Naive B cell (primary cell): Measurements from ENCODE around the gene FBXO17. TPM values are rescaled to one million over a fixed set of nuclear protein-coding genes. Genes with fewer than 3 reads are reported as not detected.
A peak's percentile ranks its signal among the peaks of the same experiment; 100 is the strongest.
"Not testable (repeated sequence)": the region's sequence is repeated elsewhere in the genome, so short reads cannot be mapped to it uniquely, and the experiment has no call there.

Source experiments
- ATAC-seq, 2 donors: fragments of 150-1000 bp; cut with Tn5 transposase; 2 replicates each; pipeline ENCODE4 v1.10.0; 2021; ENCODE audit warnings: low read depth in 2 of 2, mild to moderate bottlenecking in 2 of 2, moderate library complexity in 2 of 2
- DNase-seq: peaks from one replicate; pipeline ENCODE4 v3.0.0; 2022
- H3K27ac Mint-ChIP-seq, 6 donors: one replicate each; pipeline ENCODE4 v1.8.0; 2020 to 2022; ENCODE audit warnings: mild to moderate bottlenecking in 6 of 6, mixed read lengths in 6 of 6, moderate library complexity in 5 of 6, inconsistent platforms in 2 of 6
- H3K27me3 Mint-ChIP-seq, 3 donors: one replicate each; pipeline ENCODE4 v1.8.0; 2021 to 2022; ENCODE audit warnings: mixed read lengths in 3 of 3, mild to moderate bottlenecking in 1 of 3
- H3K36me3 Mint-ChIP-seq, 2 donors: one replicate each; pipeline ENCODE4 v1.8.0; 2020 to 2022; ENCODE audit warnings: mixed read lengths in 2 of 2, inconsistent platforms in 1 of 2, mild to moderate bottlenecking in 1 of 2
- H3K4me1 Mint-ChIP-seq, 3 donors: one replicate each; pipeline ENCODE4 v1.8.0; 2020 to 2022; ENCODE audit warnings: mixed read lengths in 3 of 3, inconsistent platforms in 1 of 3, mild to moderate bottlenecking in 1 of 3, moderate library complexity in 1 of 3
- H3K4me3 Mint-ChIP-seq, 8 donors: one replicate each; pipeline ENCODE4 v1.8.0; 2020 to 2022; ENCODE audit warnings: mild to moderate bottlenecking in 8 of 8, mixed read lengths in 8 of 8, moderate library complexity in 8 of 8, inconsistent platforms in 2 of 8
- H3K9me3 Mint-ChIP-seq, 7 donors: one replicate each; pipeline ENCODE4 v1.8.0; 2020 to 2022; ENCODE audit warnings: mixed read lengths in 7 of 7, mild to moderate bottlenecking in 5 of 7, inconsistent platforms in 2 of 7, moderate library complexity in 1 of 7
- polyA plus RNA-seq, 6 donors: library from polyadenylated mRNA; unstranded; fragments of 300-500 nt; fragmentation: Illumina TruSeq; gene quantifications; one replicate each; pipeline ENCODE4 v1.2.3, GENCODE V29; 2021; ENCODE audit warnings: low read depth in 6 of 6

Gene FBXO17
- polyA plus RNA-seq, 6 donors from 2014 or later, result not detected

DNA sequence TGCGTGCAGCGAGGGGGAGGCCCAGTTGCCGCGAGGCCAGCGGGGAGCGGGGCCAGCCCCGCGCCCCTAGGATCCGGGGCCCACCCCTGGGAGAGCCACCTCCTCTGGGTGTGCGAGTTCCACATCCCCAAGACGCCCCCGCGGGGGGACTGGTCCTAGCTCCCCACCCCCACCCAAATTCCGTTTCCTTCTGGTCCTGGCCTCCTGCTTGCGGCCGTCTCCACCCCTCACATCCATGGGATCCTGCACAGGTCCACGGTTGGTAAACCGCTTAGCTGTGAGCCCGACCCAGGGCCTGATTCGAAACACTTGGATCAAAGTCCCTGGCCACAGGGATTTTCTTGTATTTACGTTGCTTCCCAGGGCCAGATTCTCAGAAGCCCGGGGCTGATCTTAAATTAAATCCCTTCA, 324 bp upstream of the FBXO17 start:
- H3K9me3 Mint-ChIP-seq, result peaks cover 4 to 14% (median 10%) of the 10 kb centered on the region in 7 donors
- H3K27ac Mint-ChIP-seq, result no peak overlapping the region
- peaks cover 34 to 74% (median 35%) of the 10 kb centered on the region in 3 donors for H3K27me3 Mint-ChIP-seq
- H3K36me3 Mint-ChIP-seq, result peaks cover 9 to 17% of the 10 kb centered on the region in 2 donors
- H3K4me3 Mint-ChIP-seq, result peak overlapping the region in 5 of 8 donors; percentile 30 to 80 (median 64)
- DNase-seq (no peak), ATAC-seq (no peak)
- peaks cover 7 to 9% (median 8%) of the 10 kb centered on the region in 3 donors for H3K4me1 Mint-ChIP-seq

GRCh38 chr19:38974624-38975213, 823 bp downstream of the FBXO17 start:
- no peak overlapping the region for H3K27ac Mint-ChIP-seq
- H3K4me3 Mint-ChIP-seq, result peak overlapping the region in 3 of 8 donors; percentile 60 to 74 (median 67)
- H3K27me3 Mint-ChIP-seq, result peaks cover 34 to 70% (median 37%) of the 10 kb centered on the region in 3 donors
- ATAC-seq (no peak), DNase-seq (no peak)
- H3K9me3 Mint-ChIP-seq, result peaks cover 0 to 4% (median under 1%) of the 10 kb centered on the region in 7 donors
- peaks cover 7 to 9% (median 8%) of the 10 kb centered on the region in 3 donors for H3K4me1 Mint-ChIP-seq
- peaks cover 4 to 10% of the 10 kb centered on the region in 2 donors for H3K36me3 Mint-ChIP-seq

DNA sequence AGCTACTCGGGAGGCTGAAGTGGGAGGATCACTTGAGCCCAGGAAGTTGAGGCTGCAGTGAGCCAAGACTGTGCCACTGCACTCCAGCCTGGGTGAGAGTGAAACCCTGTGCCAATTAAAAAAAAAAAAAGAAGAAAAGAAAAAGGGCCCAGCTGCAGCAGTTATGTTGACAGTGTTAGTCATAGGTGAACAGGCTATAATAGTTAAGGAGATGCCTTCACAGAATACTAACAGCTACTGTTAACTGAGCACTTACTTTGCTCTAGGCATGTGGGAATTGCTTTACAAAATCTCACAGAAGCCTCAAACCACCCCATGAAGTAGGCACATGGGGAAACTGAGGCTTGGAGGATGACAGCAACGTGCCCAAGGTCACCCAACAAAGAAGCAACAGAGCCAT, 3.9 kb downstream of the FBXO17 start:
- peaks cover 4 to 10% of the 10 kb centered on the region in 2 donors for H3K36me3 Mint-ChIP-seq
- DNase-seq (no peak), ATAC-seq (no peak)
- H3K27me3 Mint-ChIP-seq, result peaks cover 31 to 40% (median 32%) of the 10 kb centered on the region in 3 donors
- peak overlapping the region in 1 of 6 donors; percentile 33 for H3K27ac Mint-ChIP-seq
- H3K9me3 Mint-ChIP-seq, result peaks cover 0 to 1% (median 0%) of the 10 kb centered on the region in 7 donors
- H3K4me3 Mint-ChIP-seq, result no peak overlapping the region
- H3K4me1 Mint-ChIP-seq, result peaks cover 7 to 9% (median 8%) of the 10 kb centered on the region in 3 donors

DNA sequence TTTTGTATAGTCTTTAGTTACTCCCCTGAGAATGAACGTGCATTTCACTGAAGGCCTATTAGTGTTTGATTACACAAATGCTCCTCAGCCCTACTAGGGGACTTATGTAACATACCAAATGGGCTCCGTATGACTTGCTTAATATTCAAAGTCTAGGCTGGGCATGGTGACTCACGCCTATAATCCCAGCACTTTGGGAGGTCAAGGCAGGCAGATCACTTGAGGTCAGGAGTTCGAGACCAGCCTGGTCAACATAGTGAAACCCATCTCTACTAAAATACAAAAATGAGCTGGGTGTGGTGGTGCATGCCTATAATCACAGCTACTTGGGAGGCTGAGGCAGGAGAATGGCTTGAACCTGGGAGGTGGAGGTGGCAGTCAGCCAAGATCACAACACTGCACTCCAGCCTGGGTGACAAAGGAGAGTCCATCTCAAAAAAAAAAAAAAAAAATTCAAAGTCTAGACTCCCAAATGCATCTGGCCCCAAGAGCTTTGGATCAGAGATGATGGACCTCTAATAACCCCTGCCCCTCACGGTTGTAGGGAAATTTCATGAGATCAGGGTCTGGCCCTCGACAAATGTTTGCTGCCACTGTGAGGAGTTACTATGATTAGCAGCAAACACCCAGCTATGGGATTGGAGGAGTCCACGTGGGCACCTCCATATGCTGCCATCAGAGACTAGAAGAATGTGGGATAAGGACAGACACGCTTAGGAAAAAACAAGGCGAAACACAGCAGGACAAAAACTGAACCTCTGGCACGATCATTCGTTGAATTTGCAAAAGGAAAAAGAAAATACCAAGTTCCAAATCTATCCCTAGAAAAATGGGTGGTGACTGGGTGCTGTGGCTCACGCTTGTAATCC, 4.6 kb downstream of the FBXO17 start:
- no peak for DNase-seq
- ATAC-seq, result no peak
- no peak overlapping the region for H3K27ac Mint-ChIP-seq
- H3K4me3 Mint-ChIP-seq, result no peak overlapping the region
- peaks cover 2 to 4% of the 10 kb centered on the region in 2 donors for H3K36me3 Mint-ChIP-seq
- H3K4me1 Mint-ChIP-seq, result peaks cover 4 to 8% (median 5%) of the 10 kb centered on the region in 3 donors
- H3K9me3 Mint-ChIP-seq, result peaks cover 0 to 1% (median 0%) of the 10 kb centered on the region in 7 donors
- H3K27me3 Mint-ChIP-seq, result peaks cover 23 to 32% (median 29%) of the 10 kb centered on the region in 3 donors

DNA sequence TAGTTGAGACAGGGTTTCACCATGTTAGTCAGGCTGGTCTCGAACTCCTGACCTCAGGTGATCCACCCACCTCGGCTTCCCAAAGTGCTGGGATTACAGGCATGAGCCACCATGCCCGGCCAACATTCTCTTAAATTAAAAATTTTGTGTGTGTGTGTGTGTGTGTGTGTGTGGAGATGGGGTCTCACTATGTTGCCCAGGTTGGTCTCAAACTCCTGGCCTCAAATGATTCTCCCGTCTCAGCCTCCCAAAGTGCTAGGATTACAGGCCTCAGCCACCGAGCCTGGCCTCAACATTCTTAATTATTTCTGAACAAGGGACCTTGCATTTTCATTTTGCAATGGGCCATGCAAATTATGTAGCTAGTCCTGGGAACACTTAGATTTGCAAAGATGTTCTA, 9.4 kb downstream of the FBXO17 start:
- ATAC-seq, H3K9me3 Mint-ChIP-seq, DNase-seq, H3K4me1 Mint-ChIP-seq, H3K27ac Mint-ChIP-seq, H3K4me3 Mint-ChIP-seq, H3K36me3 Mint-ChIP-seq: not testable (repeated sequence)
- peaks cover 17 to 25% (median 18%) of the 10 kb centered on the region in 3 donors for H3K27me3 Mint-ChIP-seq

GRCh38 chr19:38964738-38965137, 10.8 kb downstream of the FBXO17 start:
- ATAC-seq, result no peak
- H3K4me1 Mint-ChIP-seq, result peaks cover 3 to 8% (median 4%) of the 10 kb centered on the region in 3 donors

DNA sequence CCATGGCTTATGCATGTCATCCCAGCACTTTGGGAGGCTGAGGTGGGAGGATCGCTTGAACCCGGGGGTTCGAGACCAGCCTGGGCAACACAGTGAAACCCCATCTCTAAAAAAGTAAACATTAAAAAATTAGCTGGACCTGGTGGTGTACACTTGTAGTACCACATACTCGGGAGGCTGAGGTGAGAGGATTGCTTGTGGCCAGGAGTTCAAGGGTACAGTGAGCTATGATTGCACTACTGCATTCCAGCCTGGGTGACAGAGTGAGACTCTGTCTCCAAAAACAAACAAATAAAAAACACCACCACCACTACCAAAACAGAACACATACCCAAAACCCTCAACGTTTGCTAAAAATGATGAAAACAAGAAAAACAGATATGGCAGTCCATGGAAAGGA, 15.9 kb downstream of the FBXO17 start:
- Mint-ChIP-seq H3K4me1 (peaks cover 3 to 8% (median 4%) of the 10 kb centered on the region in 3 donors), H3K36me3 (no peaks in the 10 kb centered on the region)

More at GRCh38 chr19:38964738-38965137, 10.8 kb downstream of the FBXO17 start:
- Mint-ChIP-seq H3K4me3 (no peak overlapping the region), H3K9me3 (peaks cover 0 to 5% (median 0%) of the 10 kb centered on the region in 7 donors), H3K27ac (no peak overlapping the region), H3K27me3 (peaks cover 11 to 17% (median 15%) of the 10 kb centered on the region in 3 donors), H3K36me3 (no peaks in the 10 kb centered on the region)
- no peak for DNase-seq

DNA sequence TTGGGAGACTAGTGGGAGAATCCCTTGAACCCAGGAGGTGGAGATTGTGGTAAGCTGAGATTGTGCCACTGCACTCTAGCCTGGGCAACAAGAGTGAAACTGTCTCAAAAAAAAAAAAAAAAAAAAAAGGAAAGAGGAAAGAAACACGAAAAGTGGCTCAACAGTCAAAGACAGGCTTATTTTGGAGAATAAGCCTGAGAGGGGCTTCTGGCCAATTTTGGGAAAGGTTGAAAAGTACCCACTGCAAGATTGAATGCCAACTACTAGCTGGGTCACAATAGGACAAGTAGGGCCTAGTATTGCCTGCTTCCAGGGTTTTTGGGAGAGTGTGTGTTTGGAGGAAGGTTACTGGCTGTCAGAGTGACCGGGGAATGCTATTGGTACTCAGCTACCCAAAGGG, 17.2 kb downstream of the FBXO17 start:
- peaks cover 0 to 20% (median 18%) of the 10 kb centered on the region in 3 donors for H3K27me3 Mint-ChIP-seq
- no peak overlapping the region for H3K27ac Mint-ChIP-seq
- H3K9me3 Mint-ChIP-seq, result no peaks in the 10 kb centered on the region
- DNase-seq (no peak), ATAC-seq (no peak)
- H3K4me1 Mint-ChIP-seq, result peaks cover 3 to 8% (median 4%) of the 10 kb centered on the region in 3 donors
- no peaks in the 10 kb centered on the region for H3K36me3 Mint-ChIP-seq
- H3K4me3 Mint-ChIP-seq, result no peak overlapping the region

More for the DNA sequence above, 15.9 kb downstream of the FBXO17 start:
- no peak for ATAC-seq
- Mint-ChIP-seq H3K27me3 (peaks cover 0 to 15% (median 10%) of the 10 kb centered on the region in 3 donors), H3K9me3 (peaks cover 0 to 2% (median 0%) of the 10 kb centered on the region in 7 donors), H3K27ac (no peak overlapping the region), H3K4me3 (no peak overlapping the region)
- no peak for DNase-seq

GRCh38 chr19:38956264-38956663, 19.3 kb downstream of the FBXO17 start:
- no peak for ATAC-seq
- peaks cover 7 to 29% (median 24%) of the 10 kb centered on the region in 3 donors for H3K27me3 Mint-ChIP-seq

GRCh38 chr19:38953677-38954076, 21.9 kb downstream of the FBXO17 start:
- Mint-ChIP-seq H3K36me3 (peaks cover 0 to 4% of the 10 kb centered on the region in 2 donors), H3K4me1 (peaks cover 11 to 17% (median 13%) of the 10 kb centered on the region in 3 donors), H3K27me3 (peaks cover 11 to 48% (median 29%) of the 10 kb centered on the region in 3 donors), H3K4me3 (peak overlapping the region in 1 of 8 donors; percentile 52), H3K9me3 (peaks cover 0 to 7% (median 0%) of the 10 kb centered on the region in 7 donors), H3K27ac (no peak overlapping the region)
- DNase-seq (no peak), ATAC-seq (no peak)

More at GRCh38 chr19:38956264-38956663, 19.3 kb downstream of the FBXO17 start:
- Mint-ChIP-seq H3K27ac (no peak overlapping the region), H3K9me3 (peaks cover 0 to 4% (median 0%) of the 10 kb centered on the region in 7 donors), H3K36me3 (peaks cover 0 to 4% of the 10 kb centered on the region in 2 donors), H3K4me1 (peaks cover 0 to 5% (median 4%) of the 10 kb centered on the region in 3 donors), H3K4me3 (no peak overlapping the region)
- no peak for DNase-seq

DNA sequence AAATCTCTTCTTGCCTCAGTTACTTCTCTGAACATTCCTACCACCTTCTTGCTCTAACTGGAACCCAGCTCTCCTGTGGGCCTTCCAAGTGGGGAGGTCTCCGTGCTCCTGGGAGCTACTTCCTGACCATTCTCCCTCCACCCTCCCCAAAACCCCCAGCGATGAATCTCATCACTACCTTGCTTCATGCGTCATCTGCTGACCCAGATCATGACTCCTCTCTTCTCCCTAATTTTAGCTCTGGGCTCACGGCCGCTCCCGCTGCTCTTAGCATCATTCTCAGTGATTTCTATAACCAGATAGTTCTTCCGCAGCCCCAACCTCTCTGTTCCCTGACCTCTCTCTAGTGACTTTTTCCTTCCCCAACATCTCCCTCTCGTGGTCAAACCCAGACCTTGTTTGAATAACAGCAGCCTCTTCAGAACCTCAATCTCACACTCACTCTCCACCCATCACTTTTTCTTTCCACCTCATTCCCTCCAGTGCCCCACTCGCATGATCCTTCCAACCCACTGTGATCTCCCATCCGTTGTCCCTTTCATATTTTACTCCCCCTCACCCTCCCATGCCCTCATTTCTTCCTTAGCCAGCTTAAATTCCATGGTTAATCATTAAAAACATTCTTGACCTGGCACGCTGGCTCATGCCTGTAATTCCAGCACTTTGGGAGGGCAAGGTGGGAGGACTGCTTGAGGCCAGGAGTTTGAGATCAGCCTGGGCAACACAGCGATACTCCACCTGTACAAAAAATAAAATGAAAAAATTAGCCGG, 23.0 kb downstream of the FBXO17 start:
- Mint-ChIP-seq H3K9me3 (peaks cover 0 to 7% (median 0%) of the 10 kb centered on the region in 7 donors), H3K4me3 (peak overlapping the region in 2 of 8 donors; percentile 0 to 6), H3K27ac (no peak overlapping the region), H3K36me3 (peaks cover 0 to 4% of the 10 kb centered on the region in 2 donors), H3K27me3 (peaks cover 11 to 51% (median 33%) of the 10 kb centered on the region in 3 donors), H3K4me1 (peaks cover 11 to 19% (median 15%) of the 10 kb centered on the region in 3 donors)
- DNase-seq, result peak; percentile 25
- ATAC-seq, result peak in 1 of 2 donors; percentile 46

DNA sequence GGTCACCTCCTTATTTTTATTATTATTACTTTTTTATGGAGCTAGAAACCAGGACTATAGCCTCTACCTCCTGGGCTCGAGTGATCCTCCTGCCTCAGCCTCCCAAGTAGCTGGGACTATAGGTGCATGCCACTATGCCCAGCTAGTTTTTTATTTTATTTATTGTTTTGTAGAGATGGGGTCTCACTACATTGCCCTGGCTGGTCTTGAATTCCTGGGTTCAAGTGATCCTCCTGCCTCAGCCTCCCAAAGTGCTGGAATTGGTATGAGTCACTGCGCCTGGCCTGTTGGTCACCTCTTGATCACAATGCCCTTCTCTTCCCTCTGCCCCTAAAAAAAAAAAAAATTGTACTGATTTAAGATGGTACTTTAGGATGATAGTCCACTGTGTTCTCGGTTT, 24.4 kb downstream of the FBXO17 start:
- Mint-ChIP-seq H3K4me3 (peak overlapping the region in 1 of 8 donors; percentile 15), H3K27ac (no peak overlapping the region), H3K27me3 (peaks cover 11 to 57% (median 40%) of the 10 kb centered on the region in 3 donors), H3K4me1 (peaks cover 11 to 19% (median 15%) of the 10 kb centered on the region in 3 donors), H3K9me3 (peaks cover 0 to 7% (median 0%) of the 10 kb centered on the region in 7 donors), H3K36me3 (peaks cover 0 to 4% of the 10 kb centered on the region in 2 donors)
- DNase-seq (no peak), ATAC-seq (no peak)
